ENCODE measurements around the gene ARSG. TPM values are rescaled to one million over a fixed set of nuclear protein-coding genes. Genes with fewer than 3 reads are reported as not detected.
A peak's percentile ranks its signal among the peaks of the same experiment; 100 is the strongest.

The ARSG gene
- total RNA-seq, 1 donor from 2014 or later, result 7.4 TPM

DNA sequence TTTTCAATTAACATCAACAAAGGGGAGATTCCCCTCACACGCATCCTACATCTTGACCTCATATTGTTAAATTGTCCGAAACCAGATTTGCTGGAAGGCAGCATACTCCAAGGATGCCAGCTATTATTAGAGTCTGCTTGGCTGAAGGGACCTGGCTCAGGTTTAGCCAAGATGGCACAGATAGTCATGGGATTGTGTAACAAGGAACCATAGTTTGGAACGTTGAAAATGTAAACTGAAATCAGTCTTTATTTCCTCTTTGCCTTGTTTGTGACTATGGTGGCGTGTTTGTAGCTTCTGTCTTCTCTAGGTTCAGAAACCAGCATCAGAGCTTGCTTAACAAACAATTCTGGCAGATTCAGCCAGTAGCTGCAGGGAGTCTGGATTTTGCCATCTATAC, 5.9 kb downstream of the ARSG start:
- H3K36me3 Mint-ChIP-seq (ENCODE audit: low read depth), result no peaks in the 10 kb centered on the region
- no peak overlapping the region for H3K27ac Mint-ChIP-seq (ENCODE audit: unreplicated experiment)
- DNase-seq (ENCODE audit: low spot score), result no peak
- TF ChIP-seq, protein P1, sequence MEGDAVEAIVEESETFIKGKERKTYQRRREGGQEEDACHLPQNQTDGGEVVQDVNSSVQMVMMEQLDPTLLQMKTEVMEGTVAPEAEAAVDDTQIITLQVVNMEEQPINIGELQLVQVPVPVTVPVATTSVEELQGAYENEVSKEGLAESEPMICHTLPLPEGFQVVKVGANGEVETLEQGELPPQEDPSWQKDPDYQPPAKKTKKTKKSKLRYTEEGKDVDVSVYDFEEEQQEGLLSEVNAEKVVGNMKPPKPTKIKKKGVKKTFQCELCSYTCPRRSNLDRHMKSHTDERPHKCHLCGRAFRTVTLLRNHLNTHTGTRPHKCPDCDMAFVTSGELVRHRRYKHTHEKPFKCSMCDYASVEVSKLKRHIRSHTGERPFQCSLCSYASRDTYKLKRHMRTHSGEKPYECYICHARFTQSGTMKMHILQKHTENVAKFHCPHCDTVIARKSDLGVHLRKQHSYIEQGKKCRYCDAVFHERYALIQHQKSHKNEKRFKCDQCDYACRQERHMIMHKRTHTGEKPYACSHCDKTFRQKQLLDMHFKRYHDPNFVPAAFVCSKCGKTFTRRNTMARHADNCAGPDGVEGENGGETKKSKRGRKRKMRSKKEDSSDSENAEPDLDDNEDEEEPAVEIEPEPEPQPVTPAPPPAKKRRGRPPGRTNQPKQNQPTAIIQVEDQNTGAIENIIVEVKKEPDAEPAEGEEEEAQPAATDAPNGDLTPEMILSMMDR (IDR thresholded peaks at IDR 0.05), result no peak
- H3K4me1 Mint-ChIP-seq (ENCODE audit: low read depth), result peaks cover 12% of the 10 kb centered on the region
- H3K27me3 Mint-ChIP-seq (ENCODE audit: low read depth), result peaks cover 10% of the 10 kb centered on the region
- H3K4me3 Mint-ChIP-seq (ENCODE audit: unreplicated experiment), result no peak overlapping the region
- H3K9me3 Mint-ChIP-seq (ENCODE audit: low read depth), result no peaks in the 10 kb centered on the region

DNA sequence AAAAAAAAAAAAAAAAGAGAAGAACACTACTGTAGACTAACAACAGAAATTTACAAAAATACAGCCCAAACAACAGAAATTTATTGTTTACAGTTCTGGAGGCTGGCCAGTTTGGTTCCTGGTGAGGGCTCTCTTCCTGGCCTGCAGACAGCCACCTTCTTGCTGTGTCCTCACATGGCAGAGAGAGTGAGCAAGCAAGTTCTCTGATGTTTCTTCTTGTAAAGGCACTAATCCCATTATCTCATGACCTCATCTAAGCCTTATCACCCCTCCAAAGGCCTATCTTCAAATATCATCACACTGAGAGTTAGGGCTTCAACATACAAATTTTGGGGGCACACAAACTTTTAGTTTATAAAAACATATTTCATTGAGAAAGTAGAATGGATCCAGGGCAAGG, 7.3 kb downstream of the ARSG start:
- Mint-ChIP-seq H3K27me3 (ENCODE audit: low read depth) (peaks cover 3% of the 10 kb centered on the region), H3K4me3 (ENCODE audit: unreplicated experiment) (no peak overlapping the region), H3K36me3 (ENCODE audit: low read depth) (no peaks in the 10 kb centered on the region), H3K27ac (ENCODE audit: unreplicated experiment) (no peak overlapping the region), H3K4me1 (ENCODE audit: low read depth) (peaks cover 13% of the 10 kb centered on the region), H3K9me3 (ENCODE audit: low read depth) (no peaks in the 10 kb centered on the region)
- TF ChIP-seq, protein P1 (IDR thresholded peaks at IDR 0.05), result no peak
- no peak for DNase-seq (ENCODE audit: low spot score)

DNA sequence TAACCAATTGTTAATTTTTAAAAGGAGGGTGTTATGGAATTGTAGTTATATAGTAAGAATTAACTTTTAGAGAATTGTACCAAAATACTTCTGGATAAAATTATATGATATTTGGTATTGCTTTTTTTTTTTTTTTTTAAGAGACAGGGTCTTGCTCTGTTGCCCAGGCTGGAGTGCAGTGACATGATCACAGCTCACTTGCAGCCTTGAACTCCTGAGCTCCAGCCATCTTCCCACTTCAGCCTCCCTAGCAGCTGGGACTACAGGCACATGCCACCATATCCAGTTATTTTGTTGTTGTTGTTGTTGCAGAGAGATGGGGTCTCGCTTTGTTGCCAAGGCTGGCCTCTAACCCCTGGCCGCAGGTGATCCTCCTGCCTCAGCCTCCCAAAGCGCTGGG, 8.5 kb downstream of the ARSG start:
- H3K4me1 Mint-ChIP-seq (ENCODE audit: low read depth), result peaks cover 13% of the 10 kb centered on the region
- no peak overlapping the region for H3K4me3 Mint-ChIP-seq (ENCODE audit: unreplicated experiment)
- no peaks in the 10 kb centered on the region for H3K27me3 Mint-ChIP-seq (ENCODE audit: low read depth)
- no peaks in the 10 kb centered on the region for H3K36me3 Mint-ChIP-seq (ENCODE audit: low read depth)
- no peak overlapping the region for H3K27ac Mint-ChIP-seq (ENCODE audit: unreplicated experiment)
- TF ChIP-seq, protein P1 (IDR thresholded peaks at IDR 0.05), result no peak
- no peak for DNase-seq (ENCODE audit: low spot score)
- H3K9me3 Mint-ChIP-seq (ENCODE audit: low read depth), result no peaks in the 10 kb centered on the region

DNA sequence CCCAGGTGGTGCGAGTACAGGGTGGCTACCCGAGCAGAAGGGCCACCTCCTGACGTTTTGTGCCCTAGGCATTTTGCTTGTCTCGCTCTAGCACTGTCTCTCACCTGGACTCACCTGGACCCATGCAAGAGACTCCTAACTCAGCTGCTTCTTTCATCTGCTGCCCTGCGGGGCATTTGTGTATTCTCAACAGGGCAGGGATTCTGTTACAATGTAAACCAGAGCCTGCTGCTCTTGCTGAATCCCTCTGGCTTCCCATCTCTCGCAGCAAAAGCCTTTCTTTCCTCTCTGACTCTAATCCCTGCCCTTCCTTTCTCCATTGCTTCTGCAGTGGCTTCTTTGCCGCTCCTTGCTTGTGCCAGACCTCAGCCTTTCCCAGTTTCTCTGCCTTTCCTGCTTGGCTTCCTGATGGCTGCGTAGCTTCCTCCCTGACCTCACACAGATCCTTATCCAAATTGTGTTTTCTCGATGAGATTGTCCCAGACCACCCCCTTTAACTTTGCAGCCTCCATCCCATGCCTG, 10.2 kb downstream of the ARSG start:
- H3K4me1 Mint-ChIP-seq (ENCODE audit: low read depth), result peaks cover 13% of the 10 kb centered on the region
- H3K36me3 Mint-ChIP-seq (ENCODE audit: low read depth), result no peaks in the 10 kb centered on the region
- no peak overlapping the region for H3K27ac Mint-ChIP-seq (ENCODE audit: unreplicated experiment)
- no peak overlapping the region for H3K4me3 Mint-ChIP-seq (ENCODE audit: unreplicated experiment)
- no peaks in the 10 kb centered on the region for H3K27me3 Mint-ChIP-seq (ENCODE audit: low read depth)
- no peak for DNase-seq (ENCODE audit: low spot score)
- no peaks in the 10 kb centered on the region for H3K9me3 Mint-ChIP-seq (ENCODE audit: low read depth)
- TF ChIP-seq, protein P1 (IDR thresholded peaks at IDR 0.05), result no peak

DNA sequence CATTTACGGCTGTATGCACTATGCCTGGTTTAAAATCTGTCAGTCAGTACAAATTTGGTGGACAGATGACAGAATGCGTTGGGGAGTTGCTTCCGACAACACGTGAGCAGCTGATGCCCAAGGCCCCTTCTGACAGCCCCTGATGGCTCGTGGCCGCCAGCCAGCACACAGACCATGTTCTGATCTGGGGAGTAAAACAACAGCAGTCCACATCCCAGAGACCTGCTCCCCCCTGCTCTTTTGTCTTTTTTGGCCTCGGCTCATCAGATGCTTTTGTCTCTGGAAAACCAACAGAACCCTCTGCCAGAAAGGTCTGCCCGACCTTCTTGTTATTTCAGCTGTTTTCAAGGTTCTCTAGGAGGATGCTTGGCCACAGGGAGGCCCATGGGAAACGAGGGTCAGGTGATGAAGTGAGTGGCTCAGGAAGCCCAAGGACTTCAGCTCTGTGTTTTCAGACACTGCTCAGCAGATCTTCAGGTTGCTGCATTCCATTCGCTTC, 10.8 kb downstream of the ARSG start:
- no peaks in the 10 kb centered on the region for H3K27me3 Mint-ChIP-seq (ENCODE audit: low read depth)
- peaks cover 13% of the 10 kb centered on the region for H3K4me1 Mint-ChIP-seq (ENCODE audit: low read depth)
- no peak for DNase-seq (ENCODE audit: low spot score)
- H3K27ac Mint-ChIP-seq (ENCODE audit: unreplicated experiment), result peak overlapping the region; percentile 37
- H3K4me3 Mint-ChIP-seq (ENCODE audit: unreplicated experiment), result no peak overlapping the region
- no peaks in the 10 kb centered on the region for H3K9me3 Mint-ChIP-seq (ENCODE audit: low read depth)
- no peaks in the 10 kb centered on the region for H3K36me3 Mint-ChIP-seq (ENCODE audit: low read depth)
- TF ChIP-seq, protein P1 (IDR thresholded peaks at IDR 0.05), result no peak

All from chondrocyte (in vitro differentiated cells).